ENCODE data around the gene RAP1GAP.
"Not testable (repeated sequence)": the region's sequence is repeated elsewhere in the genome, so short reads cannot be mapped to it uniquely, and the experiment has no call there.

Gene RAP1GAP

GRCh38 chr1:21674957-21675356 lies 5.8 kb upstream of the RAP1GAP start:
- DNase-seq: no peak

- DNase-seq: not testable (repeated sequence)
Observed at GRCh38 chr1:21673853-21674252, 4.7 kb upstream of the RAP1GAP start.

GRCh38 chr1:21673277-21673780 lies 4.2 kb upstream of the RAP1GAP start:
- DNase-seq: no peak

- no peak for DNase-seq
Observed at GRCh38 chr1:21672478-21673276, 3.5 kb upstream of the RAP1GAP start.

GRCh38 chr1:21671915-21672314 lies 2.8 kb upstream of the RAP1GAP start:
- DNase-seq: no peak

- DNase-seq: no peak
Observed at GRCh38 chr1:21670956-21671902, 2.1 kb upstream of the RAP1GAP start.

- DNase-seq: no peak
Observed at GRCh38 chr1:21670059-21670881, 1.1 kb upstream of the RAP1GAP start.

GRCh38 chr1:21668951-21669257 lies 253 bp downstream of the RAP1GAP start:
- no peak for DNase-seq

- DNase-seq: no peak
Observed at GRCh38 chr1:21668232-21668950, 766 bp downstream of the RAP1GAP start.

- DNase-seq: no peak
Observed at GRCh38 chr1:21667348-21668231, 1.6 kb downstream of the RAP1GAP start.

- DNase-seq: no peak
Observed at GRCh38 chr1:21666576-21667320, 2.4 kb downstream of the RAP1GAP start.

GRCh38 chr1:21665711-21666575 lies 3.2 kb downstream of the RAP1GAP start:
- DNase-seq: no peak

- DNase-seq: no peak
Observed at GRCh38 chr1:21664806-21665588, 4.2 kb downstream of the RAP1GAP start.

GRCh38 chr1:21663951-21664805 lies 5.0 kb downstream of the RAP1GAP start:
- no peak for DNase-seq

GRCh38 chr1:21663248-21663950 lies 5.8 kb downstream of the RAP1GAP start:
- no peak for DNase-seq

GRCh38 chr1:21662426-21663247 lies 6.5 kb downstream of the RAP1GAP start:
- no peak for DNase-seq
